ENCODE data around the gene FCRL4. TPM values are rescaled to one million over a fixed set of nuclear protein-coding genes. Genes with fewer than 3 reads are reported as not detected.

The FCRL4 gene
- polyA plus RNA-seq, 1 donor (not counting 4 experiments of a cell fraction or from before 2014, with no cell fraction given): not detected

DNA sequence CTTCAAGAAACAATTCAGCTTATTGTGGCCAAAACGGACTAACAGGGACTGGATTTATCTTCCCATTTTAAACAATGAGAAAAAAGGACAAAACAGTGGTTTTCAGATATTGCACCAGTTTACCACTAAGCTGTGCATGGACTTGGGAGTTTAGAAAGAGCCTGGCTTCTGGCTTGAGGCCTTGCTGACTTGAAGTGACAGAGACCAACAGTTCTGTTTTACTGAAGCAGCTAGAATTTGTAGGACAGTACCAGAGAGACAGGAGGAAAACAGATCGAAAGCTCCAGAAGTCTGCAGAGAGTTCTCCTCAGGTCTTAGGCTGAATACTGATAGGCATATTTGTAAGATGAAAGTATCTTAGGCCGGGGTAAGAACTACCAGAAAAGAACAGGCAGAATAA lies 20.5 kb downstream of the FCRL4 start:
- TF ChIP-seq CTCF (optimal IDR thresholded peaks at IDR 0.05 in 1 of 3, IDR thresholded peaks at IDR 0.05 in 1 of 3, conservative IDR thresholded peaks at IDR 0.05 in 1 of 3; ENCODE audit: extremely low read depth in 1 of 3, insufficient read depth in 2 of 3, low read length in 3 of 3): no peak
- TF ChIP-seq EZH2 (IDR thresholded peaks at IDR 0.05; ENCODE audit: low read length): no peak
- Histone ChIP-seq H3K9me1 (ENCODE audit: control insufficient read depth, extremely low read depth, insufficient read depth, low read length) (no peaks in the 10 kb centered on the region), H3K9me3 (ENCODE audit: control insufficient read depth, low read depth, low read length) (no peaks in the 10 kb centered on the region), H3K27me3 (ENCODE audit: control insufficient read depth, extremely low read depth, insufficient read depth, low read length) (peaks cover 5% of the 10 kb centered on the region), H3K4me1 (ENCODE audit: control insufficient read depth, extremely low read depth, insufficient read depth, low read length) (no peaks in the 10 kb centered on the region), H3K9ac (ENCODE audit: control insufficient read depth, extremely low read depth, insufficient read depth, low read length) (no peak overlapping the region), H2AFZ (ENCODE audit: control insufficient read depth, low read length) (no peak overlapping the region), H3K4me3 (ENCODE audit: control insufficient read depth in 2 of 3, extremely low read depth in 1 of 3, insufficient read depth in 2 of 3, low read depth in 1 of 3, low read length in 3 of 3) (no peak overlapping the region), H3K27ac (ENCODE audit: control insufficient read depth, insufficient read depth, low read length) (no peak overlapping the region), H4K20me1 (ENCODE audit: control insufficient read depth, extremely low read depth, insufficient read depth, low read length) (no peaks in the 10 kb centered on the region), H3K36me3 (ENCODE audit: control insufficient read depth in 2 of 2, extremely low read depth in 1 of 2, insufficient read depth in 2 of 2, low read length in 2 of 2) (no peaks in the 10 kb centered on the region), H3K79me2 (ENCODE audit: control insufficient read depth, insufficient read depth, low read length) (no peaks in the 10 kb centered on the region), H3K4me2 (ENCODE audit: control insufficient read depth, extremely low read depth, insufficient read depth, low read depth, low read length) (no peak overlapping the region)
- dilution Hi-C loops (cut with MboI; ENCODE audit: extremely low pct_ligation_motif_present, low sequenced_read_pairs): no loop called here
- FAIRE-seq (no peak), DNase-seq (ENCODE audit: low read depth, low spot score) (no peak)

DNA sequence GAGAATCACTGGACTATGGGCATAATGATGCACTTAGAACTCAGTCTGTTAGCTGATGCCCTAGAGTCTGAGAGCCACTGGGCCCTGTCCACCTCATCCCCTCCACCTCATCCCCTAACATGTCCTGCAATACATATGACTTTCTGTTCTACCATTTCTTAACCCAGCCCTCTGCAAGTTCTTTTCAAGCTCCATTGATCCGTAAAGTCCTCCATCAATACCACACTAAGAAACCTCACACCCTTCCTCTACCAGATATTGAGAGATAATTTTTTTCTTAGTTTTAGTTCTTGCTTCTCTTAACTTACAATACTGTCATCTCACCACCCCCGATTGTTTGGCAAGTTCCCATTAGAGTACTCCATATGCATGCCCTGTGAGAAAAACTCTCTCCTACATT lies 22.1 kb downstream of the FCRL4 start:
- TF ChIP-seq CTCF (optimal IDR thresholded peaks at IDR 0.05 in 1 of 3, IDR thresholded peaks at IDR 0.05 in 1 of 3, conservative IDR thresholded peaks at IDR 0.05 in 1 of 3; ENCODE audit: extremely low read depth in 1 of 3, insufficient read depth in 2 of 3, low read length in 3 of 3) (no peak), EZH2 (IDR thresholded peaks at IDR 0.05; ENCODE audit: low read length) (no peak)
- FAIRE-seq (no peak), DNase-seq (ENCODE audit: low read depth, low spot score) (no peak)
- H4K20me1 ChIP-seq (ENCODE audit: control insufficient read depth, extremely low read depth, insufficient read depth, low read length): no peaks in the 10 kb centered on the region
- H3K36me3 ChIP-seq (ENCODE audit: control insufficient read depth in 2 of 2, extremely low read depth in 1 of 2, insufficient read depth in 2 of 2, low read length in 2 of 2): no peaks in the 10 kb centered on the region
- no peak overlapping the region for H3K4me2 ChIP-seq (ENCODE audit: control insufficient read depth, extremely low read depth, insufficient read depth, low read depth, low read length)
- dilution Hi-C loops (cut with MboI; ENCODE audit: extremely low pct_ligation_motif_present, low sequenced_read_pairs): no loop called here
- H2AFZ ChIP-seq (ENCODE audit: control insufficient read depth, low read length): no peak overlapping the region
- no peaks in the 10 kb centered on the region for H3K27me3 ChIP-seq (ENCODE audit: control insufficient read depth, extremely low read depth, insufficient read depth, low read length)
- no peaks in the 10 kb centered on the region for H3K4me1 ChIP-seq (ENCODE audit: control insufficient read depth, extremely low read depth, insufficient read depth, low read length)
- no peaks in the 10 kb centered on the region for H3K79me2 ChIP-seq (ENCODE audit: control insufficient read depth, insufficient read depth, low read length)
- no peak overlapping the region for H3K4me3 ChIP-seq (ENCODE audit: control insufficient read depth in 2 of 3, extremely low read depth in 1 of 3, insufficient read depth in 2 of 3, low read depth in 1 of 3, low read length in 3 of 3)
- no peaks in the 10 kb centered on the region for H3K9me3 ChIP-seq (ENCODE audit: control insufficient read depth, low read depth, low read length)
- H3K9me1 ChIP-seq (ENCODE audit: control insufficient read depth, extremely low read depth, insufficient read depth, low read length): no peaks in the 10 kb centered on the region
- H3K9ac ChIP-seq (ENCODE audit: control insufficient read depth, extremely low read depth, insufficient read depth, low read length): no peak overlapping the region
- H3K27ac ChIP-seq (ENCODE audit: control insufficient read depth, insufficient read depth, low read length): no peak overlapping the region

Data from keratinocyte (primary cell).